K562 (cell line): ENCODE measurements around the gene POLK. TPM values are rescaled to one million over a fixed set of nuclear protein-coding genes. Genes with fewer than 3 reads are reported as not detected.

Experiments
- BCOR ChIP-seq: fragments of 450-650 bp; IDR thresholded peaks from 2 replicates; pipeline ENCODE4 v1.6.1; 2016
- CHD2 ChIP-seq: IDR thresholded peaks from 2 replicates; pipeline ENCODE4 v1.6.1; 2011; ENCODE audit warnings: low read depth, low read length
- DACH1 ChIP-seq: fragments of 450-650 bp; IDR thresholded peaks from 2 replicates; pipeline ENCODE4 v1.6.1; 2018; ENCODE audit not compliant: partially characterized antibody
- DPF2 ChIP-seq: fragments of 450-650 bp; IDR thresholded peaks from 2 replicates; pipeline ENCODE4 v1.6.1; 2016
- ELF4 ChIP-seq: fragments of 450-650 bp; formaldehyde crosslinking; IDR thresholded peaks from 2 replicates; pipeline ENCODE4 v1.4.0; 2022; ENCODE audit warnings: missing genetic modification characterization
- ETV1 ChIP-seq: fragments of 450-650 bp; conservative IDR thresholded peaks from 2 replicates; pipeline ENCODE4 v1.6.1; 2016; ENCODE audit warnings: missing genetic modification characterization, control low read depth, low read depth, missing compliant biosample characterization
- FOSL1 ChIP-seq: fragments of 200-800 bp; sonication (Bioruptor generic); conservative IDR thresholded peaks from 2 replicates; pipeline ENCODE4 v1.6.1; 2016; ENCODE audit warnings: missing genetic modification characterization, missing compliant biosample characterization
- FOXM1 ChIP-seq, 2 experiments: fragments of 450-650 bp in 1 of 2; sonication (generic) in 1 of 2; formaldehyde crosslinking in 1 of 2; IDR thresholded peaks; 2 replicates each; pipeline versions ENCODE4 v1.6.1 to v1.9.0; 2017 to 2022; ENCODE audit warnings: low read depth in 2 of 2, mild to moderate bottlenecking in 2 of 2, missing genetic modification reagents in 1 of 2, moderate library complexity in 1 of 2
- HNRNPH1 ChIP-seq: fragments of 200-400 bp; formaldehyde crosslinking; optimal IDR thresholded peaks from 2 replicates; pipeline ENCODE3; 2017; ENCODE audit warnings: low read depth, mild to moderate bottlenecking, low read length, moderate library complexity
- L3MBTL2 ChIP-seq: fragments of 450-650 bp; IDR thresholded peaks from 2 replicates; pipeline ENCODE4 v1.6.1; 2016; ENCODE audit warnings: mild to moderate bottlenecking, moderate library complexity
- MAFG ChIP-seq: fragments of 450-650 bp; conservative IDR thresholded peaks from 2 replicates; pipeline ENCODE4 v1.6.1; 2016; ENCODE audit warnings: missing genetic modification characterization, missing compliant biosample characterization
- MNT ChIP-seq, 2 experiments: fragments of 450-650 bp; conservative IDR thresholded peaks; 2 replicates each; pipeline ENCODE4 v1.6.1; 2017; ENCODE audit warnings: mild to moderate bottlenecking in 2 of 2, moderate library complexity in 2 of 2
- MTA3 ChIP-seq: fragments of 450-650 bp; formaldehyde crosslinking; IDR thresholded peaks from 2 replicates; pipeline ENCODE4 v1.6.1; 2017; ENCODE audit warnings: mild to moderate bottlenecking, borderline replicate concordance
- SMAD4 ChIP-seq: fragments of 250-450 bp; sonication (Bioruptor Pico); conservative IDR thresholded peaks from 2 replicates; pipeline ENCODE4 v1.8.0; 2021; ENCODE audit warnings: inconsistent platforms, mild to moderate bottlenecking, moderate library complexity
- ZNF354B ChIP-seq: fragments of 250-450 bp; sonication (Bioruptor Pico); IDR thresholded peaks from 2 replicates; pipeline ENCODE4 v1.4.0; 2020
- ZNF512 ChIP-seq: IDR thresholded peaks from 2 replicates; pipeline ENCODE4 v1.6.1; 2016; ENCODE audit warnings: missing genetic modification characterization, missing compliant biosample characterization
- ZNF778 ChIP-seq: fragments of 450-650 bp; formaldehyde crosslinking; IDR thresholded peaks from 2 replicates; pipeline ENCODE4 v1.4.0; 2020; ENCODE audit warnings: mild to moderate bottlenecking, moderate library complexity
- ZNF830 ChIP-seq: fragments of 250-450 bp; sonication (Bioruptor Pico); IDR thresholded peaks from 2 replicates; pipeline ENCODE4 v1.5.0; 2021; ENCODE audit warnings: mild to moderate bottlenecking
- polyA plus RNA-seq, 8 experiments: library from polyadenylated mRNA; depleted of rRNA in 4 of 8; stranded (reverse) in 5 of 8; unstranded in 3 of 8; fragments of >200 nt; fragmentation: Nextera tagmentation in 2 of 8; fragmentation: Illumina TruSeq in 1 of 8; extraction: Ambion mirVana in 2 of 8; extraction: Trizol in 1 of 8; gene quantifications; 2 replicates each; pipeline versions ENCODE4 v1.2.1 to v1.2.3, GENCODE V29; 2011 to 2014; ENCODE audit warnings: inconsistent platforms in 1 of 8, missing spikeins in 1 of 8
- total RNA-seq, 7 experiments: library from RNA; depleted of rRNA in 6 of 7; stranded (reverse); fragments of >200 nt in 6 of 7; fragmentation: Illumina TruSeq in 2 of 7; extraction: Trizol in 2 of 7; gene quantifications; 2 replicates each; pipeline versions ENCODE4 v1.2.1 to v1.2.3, GENCODE V29; 2011 to 2021; ENCODE audit warnings: low replicate concordance in 1 of 7
- TF ChIP-seq, protein P1 (sequence below): fragments of 250-450 bp; sonication (Bioruptor Pico); IDR thresholded peaks from 2 replicates; pipeline ENCODE4 v1.5.1; 2021; ENCODE audit warnings: mild to moderate bottlenecking
- TF ChIP-seq, protein P2 (sequence below), 2 experiments: fragments of 450-650 bp; IDR thresholded peaks; 2 replicates each; pipeline ENCODE4 v1.6.1; 2018; ENCODE audit warnings: mild to moderate bottlenecking in 2 of 2, low read depth in 1 of 2; ENCODE audit not compliant: partially characterized antibody in 2 of 2

POLK gene
- total and polyA plus RNA-seq, 9 of the 15 experiments (the other 6 are each of a cell fraction or from before 2014, with no cell fraction given) = 6.1 to 31.6 (median 16.5) TPM

- TF ChIP-seq, protein P1, sequence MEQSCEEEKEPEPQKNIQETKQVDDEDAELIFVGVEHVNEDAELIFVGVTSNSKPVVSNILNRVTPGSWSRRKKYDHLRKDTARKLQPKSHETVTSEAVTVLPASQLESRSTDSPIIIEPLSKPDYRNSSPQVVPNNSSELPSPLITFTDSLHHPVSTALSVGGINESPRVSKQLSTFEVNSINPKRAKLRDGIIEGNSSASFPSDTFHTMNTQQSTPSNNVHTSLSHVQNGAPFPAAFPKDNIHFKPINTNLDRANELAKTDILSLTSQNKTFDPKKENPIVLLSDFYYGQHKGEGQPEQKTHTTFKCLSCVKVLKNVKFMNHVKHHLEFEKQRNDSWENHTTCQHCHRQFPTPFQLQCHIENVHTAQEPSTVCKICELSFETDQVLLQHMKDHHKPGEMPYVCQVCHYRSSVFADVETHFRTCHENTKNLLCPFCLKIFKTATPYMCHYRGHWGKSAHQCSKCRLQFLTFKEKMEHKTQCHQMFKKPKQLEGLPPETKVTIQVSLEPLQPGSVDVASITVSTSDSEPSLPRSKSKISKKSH (CRISPR knock-in tag) = no peak
- TF ChIP-seq, protein P2, sequence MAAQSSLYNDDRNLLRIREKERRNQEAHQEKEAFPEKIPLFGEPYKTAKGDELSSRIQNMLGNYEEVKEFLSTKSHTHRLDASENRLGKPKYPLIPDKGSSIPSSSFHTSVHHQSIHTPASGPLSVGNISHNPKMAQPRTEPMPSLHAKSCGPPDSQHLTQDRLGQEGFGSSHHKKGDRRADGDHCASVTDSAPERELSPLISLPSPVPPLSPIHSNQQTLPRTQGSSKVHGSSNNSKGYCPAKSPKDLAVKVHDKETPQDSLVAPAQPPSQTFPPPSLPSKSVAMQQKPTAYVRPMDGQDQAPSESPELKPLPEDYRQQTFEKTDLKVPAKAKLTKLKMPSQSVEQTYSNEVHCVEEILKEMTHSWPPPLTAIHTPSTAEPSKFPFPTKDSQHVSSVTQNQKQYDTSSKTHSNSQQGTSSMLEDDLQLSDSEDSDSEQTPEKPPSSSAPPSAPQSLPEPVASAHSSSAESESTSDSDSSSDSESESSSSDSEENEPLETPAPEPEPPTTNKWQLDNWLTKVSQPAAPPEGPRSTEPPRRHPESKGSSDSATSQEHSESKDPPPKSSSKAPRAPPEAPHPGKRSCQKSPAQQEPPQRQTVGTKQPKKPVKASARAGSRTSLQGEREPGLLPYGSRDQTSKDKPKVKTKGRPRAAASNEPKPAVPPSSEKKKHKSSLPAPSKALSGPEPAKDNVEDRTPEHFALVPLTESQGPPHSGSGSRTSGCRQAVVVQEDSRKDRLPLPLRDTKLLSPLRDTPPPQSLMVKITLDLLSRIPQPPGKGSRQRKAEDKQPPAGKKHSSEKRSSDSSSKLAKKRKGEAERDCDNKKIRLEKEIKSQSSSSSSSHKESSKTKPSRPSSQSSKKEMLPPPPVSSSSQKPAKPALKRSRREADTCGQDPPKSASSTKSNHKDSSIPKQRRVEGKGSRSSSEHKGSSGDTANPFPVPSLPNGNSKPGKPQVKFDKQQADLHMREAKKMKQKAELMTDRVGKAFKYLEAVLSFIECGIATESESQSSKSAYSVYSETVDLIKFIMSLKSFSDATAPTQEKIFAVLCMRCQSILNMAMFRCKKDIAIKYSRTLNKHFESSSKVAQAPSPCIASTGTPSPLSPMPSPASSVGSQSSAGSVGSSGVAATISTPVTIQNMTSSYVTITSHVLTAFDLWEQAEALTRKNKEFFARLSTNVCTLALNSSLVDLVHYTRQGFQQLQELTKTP (IDR thresholded peaks at IDR 0.05; ENCODE audit: low read depth in 1 of 2, partially characterized antibody in 2 of 2) = peak in 1 of 2 experiments; percentile 53
- TF ChIP-seq SMAD4 (peak; percentile 55; the same call in 1 of the 2 replicates), CHD2 (no peak), DACH1 (no peak), DPF2 (peak; percentile 99), ETV1 (tag) (0 out of 2 replicates have a peak, but pooled peaks have one; percentile 5), L3MBTL2 (peak; percentile 66), BCOR (peak; percentile 26; the same call in 1 of the 2 replicates), MTA3 (peak; percentile 52; the same call in 1 of the 2 replicates), ELF4 (CRISPR knock-in tag) (peak; percentile 78; the same call in 1 of the 2 replicates), MAFG (peak; percentile 53), ZNF778 (no peak), FOXM1 (IDR thresholded peaks at IDR 0.05; ENCODE audit: low read depth) (peak; percentile 53; the same call in 1 of the 2 replicates), FOXM1 (CRISPR knock-in tag; IDR thresholded peaks at IDR 0.05; ENCODE audit: low read depth) (no peak), ZNF354B (CRISPR knock-in tag) (peak; percentile 39; the same call in 1 of the 2 replicates), FOSL1 (tag) (peak; percentile 99), ZNF830 (no peak), MNT (conservative IDR thresholded peaks at IDR 0.05) (peak in 1 of 2 experiments; percentile 21; a peak in 1 of 4 replicates), ZNF512 (peak; percentile 20; the same call in 1 of the 2 replicates), HNRNPH1 (no peak)
These were observed 55.1 kb downstream of the POLK start (continued) for GRCh38 chr5:75566710-75567309.
